ENCODE data around the gene ATP1B2. TPM values are rescaled to one million over a fixed set of nuclear protein-coding genes. Genes with fewer than 3 reads are reported as not detected.

The ATP1B2 gene
- total RNA-seq, 1 experiment from 2014 or later, result not detected

DNA sequence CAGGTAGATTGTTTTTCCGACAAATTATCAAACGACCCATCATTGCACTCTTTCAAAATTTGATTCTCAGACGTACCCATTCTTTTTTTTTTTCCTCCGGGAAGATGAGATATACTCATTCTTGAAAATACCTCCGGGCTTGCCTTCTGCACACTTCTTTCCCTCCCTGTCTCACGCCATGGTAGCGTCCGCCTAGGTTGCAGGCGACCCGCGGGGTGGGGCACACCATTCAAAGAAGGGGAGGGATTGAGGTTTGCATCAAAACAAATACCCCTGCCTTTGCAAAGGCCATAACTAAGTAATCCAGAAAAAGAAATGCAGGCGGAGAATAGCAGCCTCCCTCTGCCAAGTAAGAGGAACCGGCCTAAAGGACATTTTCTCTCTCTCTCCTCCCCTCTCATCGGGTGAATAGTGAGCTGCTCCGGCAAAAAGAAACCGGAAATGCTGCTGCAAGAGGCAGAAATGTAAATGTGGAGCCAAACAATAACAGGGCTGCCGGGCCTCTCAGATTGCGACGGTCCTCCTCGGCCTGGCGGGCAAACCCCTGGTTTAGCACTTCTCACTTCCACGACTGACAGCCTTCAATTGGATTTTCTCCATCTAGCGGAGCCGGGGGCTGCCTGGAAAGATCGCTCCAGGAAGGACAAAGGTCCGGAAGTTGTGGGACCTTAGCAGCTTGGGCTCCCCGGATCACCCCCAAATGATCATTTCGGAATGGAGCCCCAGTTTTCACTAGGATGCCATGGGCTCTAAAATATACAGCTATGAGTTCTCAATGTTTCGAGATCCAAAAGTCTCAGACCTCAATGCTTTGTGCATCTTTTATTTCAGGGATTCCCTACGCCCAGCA lies 35.7 kb downstream of the ATP1B2 start (continued):
- TF ChIP-seq SP1 (IDR thresholded peaks at IDR 0.05; ENCODE audit: low read depth) (peak; percentile 77), EZH2 (IDR thresholded peaks at IDR 0.05) (no peak), YY1 (IDR thresholded peaks at IDR 0.05; ENCODE audit: extremely low read depth, insufficient replicate concordance, low read depth, low read length) (no peak), SIN3A (IDR thresholded peaks at IDR 0.05; ENCODE audit: low read depth) (peak; percentile 16; the same call in 1 of the 2 replicates)
- TF ChIP-seq, protein P1, sequence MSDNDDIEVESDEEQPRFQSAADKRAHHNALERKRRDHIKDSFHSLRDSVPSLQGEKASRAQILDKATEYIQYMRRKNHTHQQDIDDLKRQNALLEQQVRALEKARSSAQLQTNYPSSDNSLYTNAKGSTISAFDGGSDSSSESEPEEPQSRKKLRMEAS (IDR thresholded peaks at IDR 0.05), result peak; percentile 51

DNA sequence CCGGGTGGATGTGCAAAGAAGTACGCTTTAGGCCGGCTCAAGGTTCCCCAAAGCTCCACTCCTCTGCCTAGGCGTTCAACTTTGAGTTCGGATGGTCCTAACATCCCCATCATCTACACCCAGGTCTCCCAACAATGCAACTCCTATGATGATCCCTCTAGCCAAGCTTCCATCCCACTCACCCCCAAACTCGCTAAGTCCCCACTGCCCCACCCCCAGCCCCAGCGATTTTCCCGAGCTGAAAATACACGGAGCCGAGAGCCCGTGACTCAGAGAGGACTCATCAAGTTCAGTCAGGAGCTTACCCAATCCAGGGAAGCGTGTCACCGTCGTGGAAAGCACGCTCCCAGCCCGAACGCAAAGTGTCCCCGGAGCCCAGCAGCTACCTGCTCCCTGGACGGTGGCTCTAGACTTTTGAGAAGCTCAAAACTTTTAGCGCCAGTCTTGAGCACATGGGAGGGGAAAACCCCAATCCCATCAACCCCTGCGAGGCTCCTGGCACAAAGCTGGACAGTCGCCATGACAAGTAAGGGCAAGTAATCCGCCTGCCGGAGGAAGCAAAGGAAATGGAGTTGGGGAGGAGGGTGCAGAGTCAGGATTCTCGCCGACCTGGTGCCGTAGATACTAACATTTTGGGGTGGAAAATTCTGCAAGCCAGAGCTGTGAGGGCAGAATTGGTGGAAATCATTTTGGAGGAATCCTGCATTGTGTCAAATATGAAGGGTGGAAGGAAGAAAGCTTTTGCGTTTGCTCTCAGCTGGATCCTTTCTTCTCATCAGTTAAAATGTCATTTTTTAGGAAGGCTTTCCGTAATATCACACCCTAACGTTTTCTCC lies 36.6 kb downstream of the ATP1B2 start, which contains the start of gene TP53:
TP53 (minus strand) TSS at position 419 of the 836 bp plus-strand sequence. CDS start 10,896 bp downstream, outside the sequence.
- BruUV-seq (replicated peaks), result TSS peak; percentile 73
- ChIA-PET RAD21 (ENCODE audit: low non-redundant PET in 1 of 2, low total read pairs in 2 of 2, uncharacterized antibody in 2 of 2, unreplicated experiment in 2 of 2) (interaction anchor here (1.1 to 1.6 kb wide), 4 partner anchors 55 to 104 kb away, joined by 3 to 6 read pairs (median 4); partner anchors contain the start of gene MPDU1 (in 2 of the 2)), CTCF (interaction anchor here (0.6 to 3.6 kb wide), 23 partner anchors 8 to 641 kb away, joined by 3 to 54 read pairs (median 4); partner anchors contain the start of genes CYB5D1, DNAH2, FXR2 and MPDU1), POLR2A (interaction anchor here (0.6 to 3.4 kb wide), 35 partner anchors 9 to 486 kb away, joined by 3 to 37 read pairs (median 4); partner anchors contain the start of genes CD68, EFNB3, FXR2 and MPDU1)
- H3K9ac ChIP-seq (ENCODE audit: low read length), result peak within 1 kb of the TSS; percentile 98
- intact Hi-C loops (cut with micrococcal nuclease), result loop anchor here (1.0 to 5.0 kb wide), 6 partner anchors 55 to 640 kb away; partner anchors contain the start of gene FXR2
- H3K4me2 ChIP-seq (ENCODE audit: low read length), result peak within 1 kb of the TSS; percentile 88
- peak within 1 kb of the TSS; percentile 29 for H2AFZ ChIP-seq (ENCODE audit: low read depth, low read length, poor library complexity, severe bottlenecking)
- no peaks in the 10 kb centered on the region for H3K36me3 ChIP-seq (ENCODE audit: control insufficient read depth in 1 of 2, insufficient read depth in 2 of 2, low read length in 2 of 2)
- no peaks in the 10 kb centered on the region for H3K9me2 ChIP-seq (ENCODE audit: insufficient read depth)
- peak within 1 kb of the TSS; percentile 86 to 100 for H3K4me3 ChIP-seq (replicated peaks in 1 of 2; ENCODE audit: low read depth in 1 of 2, low read length in 2 of 2)
- no peaks in the 10 kb centered on the region for H3K27me3 ChIP-seq (ENCODE audit: insufficient read depth, low read length)
- H3K4me1 ChIP-seq (ENCODE audit: control insufficient read depth in 1 of 2, insufficient read depth in 2 of 2, low read length in 2 of 2), result peaks cover 26 to 33% of the 10 kb centered on the region in 2 experiments
- peaks cover 60% of the 10 kb centered on the region for H3K79me2 ChIP-seq (ENCODE audit: insufficient read depth, low read length)
- peak within 1 kb of the TSS; percentile 89 for H3K27ac ChIP-seq (ENCODE audit: low read depth, low read length)
- H3K9me3 ChIP-seq (ENCODE audit: control insufficient read depth in 1 of 2, insufficient read depth in 1 of 2, low read depth in 1 of 2, low read length in 2 of 2), result no peaks in the 10 kb centered on the region
- peak; percentile 52 for ATAC-seq
- DNase-seq (ENCODE audit: low read depth, low spot score), result peak; percentile 91
- no peaks in the 10 kb centered on the region for H4K20me1 ChIP-seq (ENCODE audit: insufficient read depth)
- TF ChIP-seq POLR2A (IDR thresholded peaks at IDR 0.05; ENCODE audit: borderline replicate concordance, extremely low read depth, insufficient read depth, insufficient read length) (peak; percentile 97), SIN3A (IDR thresholded peaks at IDR 0.05; ENCODE audit: low read depth) (peak; percentile 94), TCF7L2 (IDR thresholded peaks at IDR 0.05; ENCODE audit: borderline replicate concordance, extremely low read depth, insufficient read depth, insufficient read length) (no peak), ZFX (IDR thresholded peaks at IDR 0.05) (no peak), EZH2phosphoT487 (IDR thresholded peaks at IDR 0.05; ENCODE audit: borderline replicate concordance) (no peak), YY1 (IDR thresholded peaks at IDR 0.05; ENCODE audit: extremely low read depth, insufficient replicate concordance, low read depth, low read length) (peak; percentile 99), ZNF274 (IDR thresholded peaks at IDR 0.05; ENCODE audit: low read depth, low read length) (no peak), POLR2AphosphoS5 (IDR thresholded peaks at IDR 0.05; ENCODE audit: low read depth, low read length) (peak; percentile 96), EGR1 (IDR thresholded peaks at IDR 0.05; ENCODE audit: low read depth) (no peak; the same call in 1 of the 2 replicates)
- TF ChIP-seq, protein P2, sequence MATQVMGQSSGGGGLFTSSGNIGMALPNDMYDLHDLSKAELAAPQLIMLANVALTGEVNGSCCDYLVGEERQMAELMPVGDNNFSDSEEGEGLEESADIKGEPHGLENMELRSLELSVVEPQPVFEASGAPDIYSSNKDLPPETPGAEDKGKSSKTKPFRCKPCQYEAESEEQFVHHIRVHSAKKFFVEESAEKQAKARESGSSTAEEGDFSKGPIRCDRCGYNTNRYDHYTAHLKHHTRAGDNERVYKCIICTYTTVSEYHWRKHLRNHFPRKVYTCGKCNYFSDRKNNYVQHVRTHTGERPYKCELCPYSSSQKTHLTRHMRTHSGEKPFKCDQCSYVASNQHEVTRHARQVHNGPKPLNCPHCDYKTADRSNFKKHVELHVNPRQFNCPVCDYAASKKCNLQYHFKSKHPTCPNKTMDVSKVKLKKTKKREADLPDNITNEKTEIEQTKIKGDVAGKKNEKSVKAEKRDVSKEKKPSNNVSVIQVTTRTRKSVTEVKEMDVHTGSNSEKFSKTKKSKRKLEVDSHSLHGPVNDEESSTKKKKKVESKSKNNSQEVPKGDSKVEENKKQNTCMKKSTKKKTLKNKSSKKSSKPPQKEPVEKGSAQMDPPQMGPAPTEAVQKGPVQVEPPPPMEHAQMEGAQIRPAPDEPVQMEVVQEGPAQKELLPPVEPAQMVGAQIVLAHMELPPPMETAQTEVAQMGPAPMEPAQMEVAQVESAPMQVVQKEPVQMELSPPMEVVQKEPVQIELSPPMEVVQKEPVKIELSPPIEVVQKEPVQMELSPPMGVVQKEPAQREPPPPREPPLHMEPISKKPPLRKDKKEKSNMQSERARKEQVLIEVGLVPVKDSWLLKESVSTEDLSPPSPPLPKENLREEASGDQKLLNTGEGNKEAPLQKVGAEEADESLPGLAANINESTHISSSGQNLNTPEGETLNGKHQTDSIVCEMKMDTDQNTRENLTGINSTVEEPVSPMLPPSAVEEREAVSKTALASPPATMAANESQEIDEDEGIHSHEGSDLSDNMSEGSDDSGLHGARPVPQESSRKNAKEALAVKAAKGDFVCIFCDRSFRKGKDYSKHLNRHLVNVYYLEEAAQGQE (IDR thresholded peaks at IDR 0.05; ENCODE audit: low read depth), result no peak
- TF ChIP-seq, protein P3, sequence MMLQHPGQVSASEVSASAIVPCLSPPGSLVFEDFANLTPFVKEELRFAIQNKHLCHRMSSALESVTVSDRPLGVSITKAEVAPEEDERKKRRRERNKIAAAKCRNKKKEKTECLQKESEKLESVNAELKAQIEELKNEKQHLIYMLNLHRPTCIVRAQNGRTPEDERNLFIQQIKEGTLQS (IDR thresholded peaks at IDR 0.05), result no peak

All from HCT116 (cell line).